GM13977 (cell line): ENCODE data around the gene GPR152.

Experiments used
- DNase-seq: peaks from one replicate; pipeline ENCODE4 v3.0.0; 2012; ENCODE audit warnings: low spot score
- in situ Hi-C: fragments of 300-500 bp; cut with MboI; formaldehyde crosslinking; loops from one replicate; pipeline ENCODE4 v1.12.0; 2022; ENCODE audit warnings: low sequenced_read_pairs, low pct_unique_long_range_greater_than_20kb, mixed read lengths, inconsistent platforms; ENCODE audit not compliant: unreplicated experiment
- TF ChIP-seq, protein P1 (sequence below): IDR thresholded peaks from 2 replicates; pipeline ENCODE4 v1.5.1; 2012; ENCODE audit warnings: mild to moderate bottlenecking, control low read depth; ENCODE audit not compliant: insufficient read depth; ENCODE audit errors: extremely low read depth, missing control alignments

Gene GPR152

DNA sequence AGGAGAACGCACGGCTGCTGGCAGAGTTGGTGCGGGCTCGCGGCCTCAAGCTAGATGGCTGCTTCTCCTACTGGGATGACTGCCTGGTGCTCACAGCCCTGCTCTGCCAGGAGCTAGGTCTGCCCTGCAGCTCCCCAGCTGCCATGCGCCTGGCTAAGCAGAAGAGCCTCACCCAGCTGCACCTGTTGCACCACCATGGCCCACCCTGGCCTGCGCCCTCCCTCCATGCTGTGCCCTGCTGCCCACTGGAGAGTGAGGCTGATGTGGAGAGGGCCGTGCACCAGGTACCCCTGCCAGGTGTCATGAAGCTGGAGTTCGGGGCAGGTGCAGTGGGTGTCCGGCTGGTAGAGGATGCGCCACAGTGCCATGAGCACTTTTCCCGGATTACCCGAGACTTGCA, 29.1 kb downstream of the GPR152 start:
- TF ChIP-seq, protein P1, sequence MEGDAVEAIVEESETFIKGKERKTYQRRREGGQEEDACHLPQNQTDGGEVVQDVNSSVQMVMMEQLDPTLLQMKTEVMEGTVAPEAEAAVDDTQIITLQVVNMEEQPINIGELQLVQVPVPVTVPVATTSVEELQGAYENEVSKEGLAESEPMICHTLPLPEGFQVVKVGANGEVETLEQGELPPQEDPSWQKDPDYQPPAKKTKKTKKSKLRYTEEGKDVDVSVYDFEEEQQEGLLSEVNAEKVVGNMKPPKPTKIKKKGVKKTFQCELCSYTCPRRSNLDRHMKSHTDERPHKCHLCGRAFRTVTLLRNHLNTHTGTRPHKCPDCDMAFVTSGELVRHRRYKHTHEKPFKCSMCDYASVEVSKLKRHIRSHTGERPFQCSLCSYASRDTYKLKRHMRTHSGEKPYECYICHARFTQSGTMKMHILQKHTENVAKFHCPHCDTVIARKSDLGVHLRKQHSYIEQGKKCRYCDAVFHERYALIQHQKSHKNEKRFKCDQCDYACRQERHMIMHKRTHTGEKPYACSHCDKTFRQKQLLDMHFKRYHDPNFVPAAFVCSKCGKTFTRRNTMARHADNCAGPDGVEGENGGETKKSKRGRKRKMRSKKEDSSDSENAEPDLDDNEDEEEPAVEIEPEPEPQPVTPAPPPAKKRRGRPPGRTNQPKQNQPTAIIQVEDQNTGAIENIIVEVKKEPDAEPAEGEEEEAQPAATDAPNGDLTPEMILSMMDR = no peak
- no peak for DNase-seq
- in situ Hi-C loops = no loop called here

DNA sequence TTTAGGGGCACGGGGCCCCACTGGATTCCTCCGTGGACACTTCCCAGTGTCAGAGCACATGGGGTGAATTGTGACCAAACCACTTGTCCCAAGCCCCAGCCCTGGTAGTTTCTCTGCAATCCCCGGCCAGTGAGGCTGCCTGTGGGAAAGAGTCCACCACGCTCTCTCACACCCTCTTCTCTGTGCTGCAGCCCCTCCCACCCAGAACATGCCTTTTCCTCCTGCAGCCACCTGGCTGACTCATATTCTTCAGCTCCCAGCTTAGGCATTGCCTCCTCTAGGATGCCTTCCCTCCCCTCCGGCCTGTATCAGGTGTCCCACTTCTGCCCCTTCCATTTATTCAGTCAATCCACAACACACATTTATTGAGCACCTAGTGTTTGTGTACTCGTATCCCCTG, 29.6 kb downstream of the GPR152 start:
- in situ Hi-C loops = no loop called here
- TF ChIP-seq, protein P1 = no peak
- no peak for DNase-seq

GRCh38 chr11:67421430-67422031, 31.0 kb downstream of the GPR152 start:
- TF ChIP-seq, protein P1 = no peak
- in situ Hi-C loops = no loop called here
- no peak for DNase-seq

GRCh38 chr11:67420646-67421429, 31.7 kb downstream of the GPR152 start:
- TF ChIP-seq, protein P1 = no peak
- DNase-seq = peak; percentile 100
- in situ Hi-C loops = no loop called here

- TF ChIP-seq, protein P1 = no peak
Measured at GRCh38 chr11:67420147-67420645, 32.3 kb downstream of the GPR152 start.

DNA sequence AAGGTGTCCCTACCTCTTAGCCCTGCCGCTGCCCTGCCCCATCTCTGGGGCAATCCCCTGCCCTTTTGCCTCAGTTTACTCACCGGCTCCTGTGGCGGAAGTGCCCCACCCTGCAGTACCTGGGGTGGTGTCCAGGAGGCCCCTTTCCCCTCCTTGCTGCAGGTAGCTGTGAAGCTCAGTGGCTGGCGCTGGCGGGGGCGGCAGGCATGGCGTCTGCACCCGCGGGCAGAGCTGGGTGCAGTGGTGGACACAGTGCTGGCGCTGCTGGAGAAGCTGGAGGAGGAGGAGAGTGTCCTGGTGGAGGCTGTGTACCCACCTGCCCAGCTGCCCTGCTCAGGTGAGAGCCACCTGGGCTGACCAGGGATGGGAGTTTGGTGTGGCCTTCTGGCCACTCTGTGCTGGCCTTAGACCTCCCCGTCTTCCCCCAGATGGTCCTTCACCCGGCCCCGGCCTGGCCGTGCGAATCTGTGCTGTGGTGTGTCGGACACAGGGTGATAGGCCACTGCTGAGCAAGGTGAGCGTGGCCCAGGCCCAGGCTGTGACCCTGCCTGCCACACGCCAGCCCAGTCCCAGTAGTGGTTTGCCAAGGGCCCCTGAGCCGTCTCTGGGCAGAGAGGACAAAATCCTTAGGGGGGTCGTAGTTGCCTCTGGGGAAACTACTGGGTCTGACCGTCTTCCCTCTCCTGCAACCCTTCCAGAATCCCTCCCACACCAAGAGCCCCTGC, 33.0 kb downstream of the GPR152 start:
- DNase-seq = no peak
- in situ Hi-C loops = no loop called here
- TF ChIP-seq, protein P1 = no peak

More at GRCh38 chr11:67420147-67420645, 32.3 kb downstream of the GPR152 start:
- no peak for DNase-seq
- in situ Hi-C loops = no loop called here
